Prostate gland (tissue), 2 donors: ENCODE results near the gene ITGB7.

Experiments used
- POLR2AphosphoS5 ChIP-seq: sonication (generic); formaldehyde crosslinking; IDR thresholded peaks from one replicate; pipeline ENCODE4 v1.6.1; 2017; ENCODE audit warnings: antibody characterized with exemption
- TF ChIP-seq, protein P1 (sequence below), 4 experiments: fragments of 200-600 bp in 2 of 4; fragments of 450-650 bp in 2 of 4; sonication (generic) in 2 of 4; IDR thresholded peaks; 1 replicate in 3 of 4; 2 replicates in 1 of 4; pipeline ENCODE4 v1.5.1; 2016 to 2019; ENCODE audit warnings: antibody characterized with exemption in 4 of 4, mild to moderate bottlenecking in 2 of 4, moderate library complexity in 2 of 4

DNA sequence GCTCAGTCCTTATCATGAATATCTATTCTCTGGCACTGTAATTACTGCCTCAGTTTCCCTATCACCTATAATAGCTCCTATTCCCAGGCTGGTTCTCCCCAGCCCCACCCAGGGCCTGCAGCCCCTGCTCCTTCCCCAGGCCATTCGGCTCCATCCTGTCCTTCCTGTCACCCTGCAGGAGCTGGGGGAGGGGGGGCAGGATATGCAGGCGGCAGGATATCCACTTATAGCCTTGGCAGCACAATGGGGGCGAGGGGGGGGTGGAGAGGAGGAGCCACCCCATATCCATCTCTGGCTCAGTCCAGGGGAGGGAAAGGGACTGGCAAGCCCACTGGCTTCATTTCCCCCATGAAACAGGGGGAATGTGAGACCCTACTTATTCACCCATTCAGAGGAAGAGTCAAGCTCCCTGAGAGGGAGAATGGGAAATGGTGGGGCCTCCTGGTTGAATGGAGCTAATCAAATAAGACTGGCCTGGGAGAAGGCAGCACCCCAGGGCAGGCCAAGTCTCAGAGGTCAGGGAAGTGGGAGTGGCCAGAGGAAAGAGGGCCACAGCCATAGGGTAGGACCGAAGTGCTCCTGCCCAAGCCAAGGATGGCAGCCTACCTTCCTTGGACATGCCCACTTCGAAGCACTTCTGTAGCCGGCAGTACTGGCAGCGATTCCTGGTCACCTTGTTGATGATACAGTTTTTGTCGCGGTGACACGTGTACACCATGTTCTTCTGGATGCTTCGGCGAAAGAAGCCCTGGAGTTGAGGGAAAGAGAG is 7.8 kb upstream of the ITGB7 start:
- TF ChIP-seq, protein P1, sequence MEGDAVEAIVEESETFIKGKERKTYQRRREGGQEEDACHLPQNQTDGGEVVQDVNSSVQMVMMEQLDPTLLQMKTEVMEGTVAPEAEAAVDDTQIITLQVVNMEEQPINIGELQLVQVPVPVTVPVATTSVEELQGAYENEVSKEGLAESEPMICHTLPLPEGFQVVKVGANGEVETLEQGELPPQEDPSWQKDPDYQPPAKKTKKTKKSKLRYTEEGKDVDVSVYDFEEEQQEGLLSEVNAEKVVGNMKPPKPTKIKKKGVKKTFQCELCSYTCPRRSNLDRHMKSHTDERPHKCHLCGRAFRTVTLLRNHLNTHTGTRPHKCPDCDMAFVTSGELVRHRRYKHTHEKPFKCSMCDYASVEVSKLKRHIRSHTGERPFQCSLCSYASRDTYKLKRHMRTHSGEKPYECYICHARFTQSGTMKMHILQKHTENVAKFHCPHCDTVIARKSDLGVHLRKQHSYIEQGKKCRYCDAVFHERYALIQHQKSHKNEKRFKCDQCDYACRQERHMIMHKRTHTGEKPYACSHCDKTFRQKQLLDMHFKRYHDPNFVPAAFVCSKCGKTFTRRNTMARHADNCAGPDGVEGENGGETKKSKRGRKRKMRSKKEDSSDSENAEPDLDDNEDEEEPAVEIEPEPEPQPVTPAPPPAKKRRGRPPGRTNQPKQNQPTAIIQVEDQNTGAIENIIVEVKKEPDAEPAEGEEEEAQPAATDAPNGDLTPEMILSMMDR (IDR thresholded peaks at IDR 0.05) = no peak
- no peak for TF ChIP-seq POLR2AphosphoS5
